ENCODE results near the gene MGA.

DNA sequence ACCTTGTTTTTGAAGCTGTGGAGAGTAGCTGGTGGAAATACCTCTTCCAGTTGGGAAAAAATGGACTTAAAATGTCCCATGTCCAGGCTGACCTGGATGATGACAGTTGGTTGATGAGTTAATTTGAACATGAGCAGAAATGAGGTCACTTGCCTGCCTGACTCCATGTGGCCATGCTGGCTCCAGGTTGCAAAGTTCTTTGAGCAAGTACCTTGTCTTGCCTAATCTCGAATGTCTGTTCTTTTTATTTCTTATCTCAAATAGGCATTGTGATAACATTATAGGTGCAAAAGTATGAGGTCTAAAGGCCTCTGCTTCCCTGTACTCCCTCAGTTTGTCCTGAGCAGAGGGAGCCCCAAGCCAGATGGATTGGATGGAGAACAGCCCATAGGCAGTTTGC lies 123.1 kb downstream of the MGA start:
- TF ChIP-seq, protein P1, sequence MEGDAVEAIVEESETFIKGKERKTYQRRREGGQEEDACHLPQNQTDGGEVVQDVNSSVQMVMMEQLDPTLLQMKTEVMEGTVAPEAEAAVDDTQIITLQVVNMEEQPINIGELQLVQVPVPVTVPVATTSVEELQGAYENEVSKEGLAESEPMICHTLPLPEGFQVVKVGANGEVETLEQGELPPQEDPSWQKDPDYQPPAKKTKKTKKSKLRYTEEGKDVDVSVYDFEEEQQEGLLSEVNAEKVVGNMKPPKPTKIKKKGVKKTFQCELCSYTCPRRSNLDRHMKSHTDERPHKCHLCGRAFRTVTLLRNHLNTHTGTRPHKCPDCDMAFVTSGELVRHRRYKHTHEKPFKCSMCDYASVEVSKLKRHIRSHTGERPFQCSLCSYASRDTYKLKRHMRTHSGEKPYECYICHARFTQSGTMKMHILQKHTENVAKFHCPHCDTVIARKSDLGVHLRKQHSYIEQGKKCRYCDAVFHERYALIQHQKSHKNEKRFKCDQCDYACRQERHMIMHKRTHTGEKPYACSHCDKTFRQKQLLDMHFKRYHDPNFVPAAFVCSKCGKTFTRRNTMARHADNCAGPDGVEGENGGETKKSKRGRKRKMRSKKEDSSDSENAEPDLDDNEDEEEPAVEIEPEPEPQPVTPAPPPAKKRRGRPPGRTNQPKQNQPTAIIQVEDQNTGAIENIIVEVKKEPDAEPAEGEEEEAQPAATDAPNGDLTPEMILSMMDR (conservative IDR thresholded peaks at IDR 0.05 in 1 of 2, IDR thresholded peaks at IDR 0.05 in 1 of 2; ENCODE audit: low read depth in 1 of 2, low read length in 2 of 2), result no peak
- TF ChIP-seq EZH2 (IDR thresholded peaks at IDR 0.05; ENCODE audit: low read length, missing control alignments), result no peak
